GM23338 (cell line): ENCODE results near the gene RABL6. TPM values are rescaled to one million over a fixed set of nuclear protein-coding genes. Genes with fewer than 3 reads are reported as not detected.
A peak's percentile ranks its signal among the peaks of the same experiment; 100 is the strongest.

Source experiments
- ATAC-seq: fragments of 200-7000 bp; cut with Tn5 transposase; 3 replicates; pipeline ENCODE4 v1.9.1; 2020
- DNase-seq: peaks from one replicate; pipeline ENCODE4 v3.0.0-alpha.2; 2015; ENCODE audit warnings: low spot score
- H2AFZ ChIP-seq: fragments of 200-600 bp; sonication (generic); 2 replicates; pipeline ENCODE4 v1.8.0; 2016; ENCODE audit warnings: antibody characterized with exemption, mild to moderate bottlenecking, moderate library complexity
- H3F3A ChIP-seq: fragments of 200-600 bp; sonication (generic); replicated peaks from 2 replicates; pipeline ENCODE4 v1.8.0; 2017; ENCODE audit warnings: antibody characterized with exemption, mixed run types, low read depth
- H3K27ac ChIP-seq: fragments of 200-600 bp; sonication (generic); 2 replicates; pipeline ENCODE4 v1.6.1; 2016; ENCODE audit warnings: low read depth
- H3K27me3 ChIP-seq: fragments of 200-600 bp; sonication (generic); 2 replicates; pipeline ENCODE4 v1.8.0; 2016; ENCODE audit warnings: mild to moderate bottlenecking, mixed run types, moderate library complexity; ENCODE audit not compliant: insufficient read depth
- H3K36me3 ChIP-seq: fragments of 200-600 bp; sonication (generic); 2 replicates; pipeline ENCODE4 v1.8.0; 2016; ENCODE audit warnings: mild to moderate bottlenecking; ENCODE audit not compliant: insufficient read depth
- H3K4me1 ChIP-seq: fragments of 200-600 bp; sonication (generic); 2 replicates; pipeline ENCODE4 v1.8.0; 2016; ENCODE audit warnings: mild to moderate bottlenecking, moderate library complexity; ENCODE audit not compliant: insufficient read depth
- H3K4me2 ChIP-seq: fragments of 200-600 bp; sonication (generic); 2 replicates; pipeline ENCODE4 v1.7.1; 2017; ENCODE audit warnings: mixed run types
- H3K4me3 ChIP-seq: fragments of 200-600 bp; sonication (generic); 2 replicates; pipeline ENCODE4 v1.6.1; 2016; ENCODE audit warnings: mixed run types
- H3K79me2 ChIP-seq: fragments of 200-600 bp; sonication (generic); replicated peaks from 2 replicates; pipeline ENCODE4 v1.8.0; 2017; ENCODE audit warnings: mild to moderate bottlenecking; ENCODE audit not compliant: insufficient read depth
- H3K9me2 ChIP-seq: fragments of 200-600 bp; sonication (generic); 2 replicates; pipeline ENCODE4 v1.8.0; 2017; ENCODE audit not compliant: insufficient read depth
- H4K20me1 ChIP-seq: fragments of 200-600 bp; sonication (generic); replicated peaks from 2 replicates; pipeline ENCODE4 v1.8.0; 2017; ENCODE audit warnings: mild to moderate bottlenecking; ENCODE audit not compliant: insufficient read depth
- H3K27ac Mint-ChIP-seq: 2 replicates; pipeline ENCODE4 v1.8.0; 2020; ENCODE audit warnings: inconsistent platforms, mild to moderate bottlenecking, moderate library complexity, mixed read lengths
- H3K27me3 Mint-ChIP-seq: 3 replicates; pipeline ENCODE4 v1.8.0; 2022; ENCODE audit warnings: low read depth, mild to moderate bottlenecking, moderate library complexity, mixed read lengths, inconsistent platforms; ENCODE audit not compliant: insufficient read depth, poor library complexity
- H3K36me3 Mint-ChIP-seq: 3 replicates; pipeline ENCODE4 v1.8.0; 2021; ENCODE audit warnings: low read depth, mild to moderate bottlenecking, inconsistent platforms, moderate library complexity, mixed read lengths
- H3K4me1 Mint-ChIP-seq: 3 replicates; pipeline ENCODE4 v1.8.0; 2020; ENCODE audit warnings: mild to moderate bottlenecking, inconsistent platforms, mixed read lengths
- H3K4me3 Mint-ChIP-seq: 3 replicates; pipeline ENCODE4 v1.8.0; 2021; ENCODE audit warnings: moderate library complexity, mild to moderate bottlenecking, inconsistent platforms, mixed read lengths
- H3K9me3 Mint-ChIP-seq: 3 replicates; pipeline ENCODE4 v1.8.0; 2020; ENCODE audit warnings: moderate library complexity, mild to moderate bottlenecking, inconsistent platforms, mixed read lengths
- CREB1 ChIP-seq: fragments of 250-450 bp; sonication (Bioruptor Pico); IDR thresholded peaks from 2 replicates; pipeline ENCODE4 v1.5.0; 2020; ENCODE audit warnings: low read depth, mild to moderate bottlenecking, moderate library complexity
- EZH2 ChIP-seq: fragments of 200-600 bp; sonication (generic); IDR thresholded peaks from one replicate; pipeline ENCODE4 v1.8.0; 2017; ENCODE audit warnings: antibody characterized with exemption, mild to moderate bottlenecking, low read depth; ENCODE audit not compliant: unreplicated experiment
- EZH2phosphoT487 ChIP-seq: fragments of 200-600 bp; sonication (generic); IDR thresholded peaks from one replicate; pipeline ENCODE4 v1.8.1; 2018; ENCODE audit warnings: antibody characterized with exemption; ENCODE audit not compliant: unreplicated experiment
- JUNB ChIP-seq: IDR thresholded peaks from one replicate; pipeline ENCODE4 v1.6.1; 2016; ENCODE audit warnings: antibody characterized with exemption; ENCODE audit not compliant: unreplicated experiment
- NANOG ChIP-seq: IDR thresholded peaks from 2 replicates; pipeline ENCODE4 v1.6.1; 2016; ENCODE audit warnings: antibody characterized with exemption, borderline replicate concordance
- STAT1 ChIP-seq: IDR thresholded peaks from one replicate; pipeline ENCODE4 v1.6.1; 2016; ENCODE audit warnings: antibody characterized with exemption; ENCODE audit not compliant: unreplicated experiment
- ZNF114 ChIP-seq: fragments of 250-450 bp; sonication (Bioruptor Pico); IDR thresholded peaks from 2 replicates; pipeline ENCODE4 v1.5.0; 2020; ENCODE audit warnings: mild to moderate bottlenecking, moderate library complexity
- polyA plus RNA-seq: library from polyadenylated mRNA; unstranded; fragments of >200 nt; fragmentation: Nextera tagmentation; extraction: Ambion mirVana; gene quantifications from 2 replicates; pipeline ENCODE4 v1.2.1, GENCODE V29; 2016
- total RNA-seq: library from RNA; depleted of rRNA; stranded (reverse); fragments of >200 nt; shearing (Covaris generic); gene quantifications from 2 replicates; pipeline ENCODE4 v1.2.3, GENCODE V29; 2014
- TF ChIP-seq, protein P1 (sequence below): IDR thresholded peaks from one replicate; pipeline ENCODE4 v1.6.1; 2018; ENCODE audit warnings: antibody characterized with exemption; ENCODE audit not compliant: unreplicated experiment
- TF ChIP-seq, protein P2 (sequence below), 2 experiments: fragments of 200-600 bp in 1 of 2; sonication (generic) in 1 of 2; conservative IDR thresholded peaks; 2 replicates each; pipeline versions ENCODE4 v1.5.1 to v1.6.1; 2016 to 2017; ENCODE audit warnings: antibody characterized with exemption in 2 of 2, low read depth in 2 of 2, mild to moderate bottlenecking in 2 of 2, moderate library complexity in 1 of 2

Gene RABL6
- total and polyA plus RNA-seq, 2 experiments from 2014 or later, result 59.1 to 127 TPM

DNA sequence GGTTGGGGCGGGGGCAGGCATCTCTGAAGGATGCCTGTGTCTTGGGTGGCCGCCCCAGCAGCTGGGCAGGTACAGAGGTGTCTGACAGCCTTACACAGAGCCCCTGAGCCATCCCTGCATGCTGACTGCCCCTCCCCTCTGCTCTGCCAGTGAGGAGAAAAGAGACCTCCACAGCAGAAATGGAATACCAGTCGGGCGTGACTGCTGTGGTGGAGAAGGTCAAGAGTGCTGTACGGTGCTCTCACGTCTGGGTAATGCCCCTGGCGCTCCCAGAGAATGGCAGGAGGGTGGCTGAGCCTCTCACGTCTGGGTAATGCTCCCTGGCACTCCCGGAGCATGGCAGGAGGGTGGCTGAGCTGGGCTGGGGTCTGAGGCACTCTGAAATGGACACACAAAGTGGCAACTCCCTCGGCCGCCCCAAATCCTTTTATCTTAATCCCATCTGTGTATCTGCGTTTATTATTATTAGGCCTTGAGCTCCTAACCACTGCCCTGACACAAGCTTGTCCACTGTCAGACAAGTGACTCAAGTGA is 2.5 kb upstream of the RABL6 start:
- Histone ChIP-seq H3K36me3 (no peaks in the 10 kb centered on the region), H3K27ac (no peak overlapping the region), H3K9me2 (no peaks in the 10 kb centered on the region), H3K4me3 (no peak overlapping the region), H3K27me3 (no peaks in the 10 kb centered on the region), H3K4me1 (peaks cover 16% of the 10 kb centered on the region), H4K20me1 (peaks cover 12% of the 10 kb centered on the region), H3F3A (peaks cover 12% of the 10 kb centered on the region; the same call in 1 of the 2 replicates), H3K4me2 (no peak overlapping the region), H3K79me2 (peaks cover 19% of the 10 kb centered on the region), H2AFZ (no peak overlapping the region)
- DNase-seq (no peak), ATAC-seq (no peak)
- Mint-ChIP-seq H3K9me3 (no peaks in the 10 kb centered on the region; the same call in 2 of the 3 replicates), H3K4me1 (peaks cover 23% of the 10 kb centered on the region), H3K27me3 (peaks cover 35% of the 10 kb centered on the region), H3K36me3 (peaks cover 18% of the 10 kb centered on the region), H3K27ac (no peak overlapping the region), H3K4me3 (peak overlapping the region; percentile 27; the same call in 1 of the 3 replicates)
- TF ChIP-seq, protein P1, sequence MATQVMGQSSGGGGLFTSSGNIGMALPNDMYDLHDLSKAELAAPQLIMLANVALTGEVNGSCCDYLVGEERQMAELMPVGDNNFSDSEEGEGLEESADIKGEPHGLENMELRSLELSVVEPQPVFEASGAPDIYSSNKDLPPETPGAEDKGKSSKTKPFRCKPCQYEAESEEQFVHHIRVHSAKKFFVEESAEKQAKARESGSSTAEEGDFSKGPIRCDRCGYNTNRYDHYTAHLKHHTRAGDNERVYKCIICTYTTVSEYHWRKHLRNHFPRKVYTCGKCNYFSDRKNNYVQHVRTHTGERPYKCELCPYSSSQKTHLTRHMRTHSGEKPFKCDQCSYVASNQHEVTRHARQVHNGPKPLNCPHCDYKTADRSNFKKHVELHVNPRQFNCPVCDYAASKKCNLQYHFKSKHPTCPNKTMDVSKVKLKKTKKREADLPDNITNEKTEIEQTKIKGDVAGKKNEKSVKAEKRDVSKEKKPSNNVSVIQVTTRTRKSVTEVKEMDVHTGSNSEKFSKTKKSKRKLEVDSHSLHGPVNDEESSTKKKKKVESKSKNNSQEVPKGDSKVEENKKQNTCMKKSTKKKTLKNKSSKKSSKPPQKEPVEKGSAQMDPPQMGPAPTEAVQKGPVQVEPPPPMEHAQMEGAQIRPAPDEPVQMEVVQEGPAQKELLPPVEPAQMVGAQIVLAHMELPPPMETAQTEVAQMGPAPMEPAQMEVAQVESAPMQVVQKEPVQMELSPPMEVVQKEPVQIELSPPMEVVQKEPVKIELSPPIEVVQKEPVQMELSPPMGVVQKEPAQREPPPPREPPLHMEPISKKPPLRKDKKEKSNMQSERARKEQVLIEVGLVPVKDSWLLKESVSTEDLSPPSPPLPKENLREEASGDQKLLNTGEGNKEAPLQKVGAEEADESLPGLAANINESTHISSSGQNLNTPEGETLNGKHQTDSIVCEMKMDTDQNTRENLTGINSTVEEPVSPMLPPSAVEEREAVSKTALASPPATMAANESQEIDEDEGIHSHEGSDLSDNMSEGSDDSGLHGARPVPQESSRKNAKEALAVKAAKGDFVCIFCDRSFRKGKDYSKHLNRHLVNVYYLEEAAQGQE, result no peak
- TF ChIP-seq ZNF114 (CRISPR knock-in tag), result no peak
- no peak for TF ChIP-seq EZH2
- no peak for TF ChIP-seq EZH2phosphoT487
- TF ChIP-seq STAT1, result no peak
- no peak for TF ChIP-seq NANOG
- no peak for TF ChIP-seq JUNB
- no peak for TF ChIP-seq CREB1 (CRISPR knock-in tag)

DNA sequence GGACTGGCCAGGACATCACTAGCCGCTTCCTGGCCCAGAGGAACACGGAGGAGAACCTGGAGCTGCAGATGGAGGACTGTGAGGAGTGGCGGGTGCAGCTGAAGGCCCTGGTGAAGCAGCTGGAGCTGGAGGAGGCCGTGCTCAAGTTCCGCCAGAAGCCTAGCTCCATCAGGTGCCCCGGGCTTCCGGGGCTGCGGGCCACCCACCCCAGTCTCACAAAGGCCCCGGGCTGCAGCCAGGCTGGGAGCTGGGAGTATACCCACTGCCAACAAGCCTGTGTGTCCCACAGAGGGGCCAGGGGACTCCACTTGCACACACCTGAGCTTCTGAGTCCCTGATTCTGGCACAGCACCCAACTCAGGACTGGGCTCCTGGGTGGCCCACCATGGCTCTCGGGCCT is 1.7 kb upstream of the RABL6 start:
- peaks cover 27% of the 10 kb centered on the region for H3K79me2 ChIP-seq
- H3K27ac ChIP-seq, result no peak overlapping the region
- H3K36me3 ChIP-seq, result no peaks in the 10 kb centered on the region
- Mint-ChIP-seq H3K36me3 (peaks cover 24% of the 10 kb centered on the region), H3K9me3 (no peaks in the 10 kb centered on the region; the same call in 2 of the 3 replicates), H3K27ac (no peak overlapping the region), H3K27me3 (peaks cover 31% of the 10 kb centered on the region), H3K4me3 (peak overlapping the region; percentile 88), H3K4me1 (peaks cover 23% of the 10 kb centered on the region)
- DNase-seq, result no peak
- H4K20me1 ChIP-seq, result peaks cover 20% of the 10 kb centered on the region
- no peak for TF ChIP-seq CREB1 (CRISPR knock-in tag)
- TF ChIP-seq, protein P2, sequence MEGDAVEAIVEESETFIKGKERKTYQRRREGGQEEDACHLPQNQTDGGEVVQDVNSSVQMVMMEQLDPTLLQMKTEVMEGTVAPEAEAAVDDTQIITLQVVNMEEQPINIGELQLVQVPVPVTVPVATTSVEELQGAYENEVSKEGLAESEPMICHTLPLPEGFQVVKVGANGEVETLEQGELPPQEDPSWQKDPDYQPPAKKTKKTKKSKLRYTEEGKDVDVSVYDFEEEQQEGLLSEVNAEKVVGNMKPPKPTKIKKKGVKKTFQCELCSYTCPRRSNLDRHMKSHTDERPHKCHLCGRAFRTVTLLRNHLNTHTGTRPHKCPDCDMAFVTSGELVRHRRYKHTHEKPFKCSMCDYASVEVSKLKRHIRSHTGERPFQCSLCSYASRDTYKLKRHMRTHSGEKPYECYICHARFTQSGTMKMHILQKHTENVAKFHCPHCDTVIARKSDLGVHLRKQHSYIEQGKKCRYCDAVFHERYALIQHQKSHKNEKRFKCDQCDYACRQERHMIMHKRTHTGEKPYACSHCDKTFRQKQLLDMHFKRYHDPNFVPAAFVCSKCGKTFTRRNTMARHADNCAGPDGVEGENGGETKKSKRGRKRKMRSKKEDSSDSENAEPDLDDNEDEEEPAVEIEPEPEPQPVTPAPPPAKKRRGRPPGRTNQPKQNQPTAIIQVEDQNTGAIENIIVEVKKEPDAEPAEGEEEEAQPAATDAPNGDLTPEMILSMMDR (conservative IDR thresholded peaks at IDR 0.05; ENCODE audit: low read depth in 2 of 2), result no peak
- H3F3A ChIP-seq, result 0 out of 2 replicates have a peak, but pooled peaks cover 6% of the 10 kb centered on the region
- peaks cover 11% of the 10 kb centered on the region; the same call in 1 of the 2 replicates for H3K4me1 ChIP-seq
- no peak overlapping the region for H3K4me2 ChIP-seq
- no peaks in the 10 kb centered on the region for H3K9me2 ChIP-seq
- no peak overlapping the region for H3K4me3 ChIP-seq
- no peaks in the 10 kb centered on the region for H3K27me3 ChIP-seq
- H2AFZ ChIP-seq, result no peak overlapping the region
- ATAC-seq, result no peak
